GM12892 (cell line): Measurements from ENCODE around the gene ARL5A.

Experiments
- POLR2A ChIP-seq: IDR thresholded peaks from 2 replicates; pipeline ENCODE4 v1.6.1; 2011; ENCODE audit warnings: low read depth, low read length, control low read depth
- POLR2AphosphoS5 ChIP-seq: IDR thresholded peaks from 2 replicates; pipeline ENCODE4 v1.6.1; 2011; ENCODE audit warnings: low read depth, low read length, control low read depth
- TAF1 ChIP-seq: IDR thresholded peaks from 2 replicates; pipeline ENCODE4 v1.6.1; 2011; ENCODE audit warnings: low read depth, mild to moderate bottlenecking, control low read depth, low read length, borderline replicate concordance

DNA sequence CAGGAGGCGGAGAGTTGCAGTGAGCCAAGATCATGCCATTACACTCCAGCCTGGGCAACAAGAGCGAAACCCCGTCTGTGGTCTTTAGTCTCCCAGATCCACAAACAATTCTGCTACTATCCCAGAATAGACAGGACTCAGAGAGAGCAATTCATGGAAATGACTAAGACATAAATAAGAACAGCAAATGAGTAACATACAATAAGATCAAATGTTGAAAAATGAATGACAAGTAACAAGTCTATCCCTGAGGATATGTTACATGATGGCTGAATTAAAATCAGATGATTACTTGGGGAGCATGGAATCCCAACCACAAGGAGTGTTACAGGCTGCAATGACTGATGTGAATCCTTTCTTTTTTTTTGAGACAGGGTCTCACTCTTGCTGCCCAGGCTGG is 10.3 kb downstream of the ARL5A start:
- TF ChIP-seq POLR2AphosphoS5 (no peak), POLR2A (no peak), TAF1 (no peak)
